ENCODE data around the gene CAPSL.

Gene CAPSL

GRCh38 chr5:35879649-35880048 is 58.8 kb downstream of the CAPSL start:
- Histone ChIP-seq H3K4me3 (ENCODE audit: low read length) (no peak overlapping the region), H3K79me2 (ENCODE audit: low read length) (no peaks in the 10 kb centered on the region), H3K27me3 (ENCODE audit: low read depth, low read length) (no peaks in the 10 kb centered on the region), H2AFZ (ENCODE audit: low read depth, low read length) (no peak overlapping the region), H3K9me3 (ENCODE audit: insufficient read depth, low read length) (peaks cover 11% of the 10 kb centered on the region; the same call in 1 of the 2 replicates), H4K20me1 (ENCODE audit: insufficient read depth, low read length) (no peaks in the 10 kb centered on the region), H3K4me1 (ENCODE audit: low read length) (peaks cover 4% of the 10 kb centered on the region; the same call in 1 of the 2 replicates), H3K4me2 (ENCODE audit: low read length) (no peak overlapping the region), H3K27ac (ENCODE audit: low read length) (no peak overlapping the region), H3K9ac (ENCODE audit: low read length) (no peak overlapping the region), H3K36me3 (replicated peaks; ENCODE audit: low read depth, low read length) (no peaks in the 10 kb centered on the region)
- no peak for TF ChIP-seq EZH2phosphoT487 (IDR thresholded peaks at IDR 0.05; ENCODE audit: low read depth)
- no peak for TF ChIP-seq CTCF (IDR thresholded peaks at IDR 0.05; ENCODE audit: low read depth, low read length)

- Histone ChIP-seq H2AFZ (ENCODE audit: low read depth, low read length) (no peak overlapping the region), H3K4me1 (ENCODE audit: low read length) (peaks cover 1% of the 10 kb centered on the region; the same call in 1 of the 2 replicates)
- no peak for TF ChIP-seq EZH2phosphoT487 (IDR thresholded peaks at IDR 0.05; ENCODE audit: low read depth)
- TF ChIP-seq CTCF (IDR thresholded peaks at IDR 0.05; ENCODE audit: low read depth, low read length) = no peak
Measured at GRCh38 chr5:35879096-35879495, 59.3 kb downstream of the CAPSL start.

GRCh38 chr5:35878079-35878478 is 60.3 kb downstream of the CAPSL start:
- Histone ChIP-seq H3K79me2 (ENCODE audit: low read length) (no peaks in the 10 kb centered on the region), H3K27me3 (ENCODE audit: low read depth, low read length) (no peaks in the 10 kb centered on the region), H3K4me3 (ENCODE audit: low read length) (no peak overlapping the region), H3K27ac (ENCODE audit: low read length) (no peak overlapping the region), H2AFZ (ENCODE audit: low read depth, low read length) (no peak overlapping the region), H3K4me2 (ENCODE audit: low read length) (no peak overlapping the region), H3K36me3 (replicated peaks; ENCODE audit: low read depth, low read length) (no peaks in the 10 kb centered on the region), H4K20me1 (ENCODE audit: insufficient read depth, low read length) (no peaks in the 10 kb centered on the region), H3K9ac (ENCODE audit: low read length) (no peak overlapping the region), H3K9me3 (ENCODE audit: insufficient read depth, low read length) (no peaks in the 10 kb centered on the region), H3K4me1 (ENCODE audit: low read length) (no peaks in the 10 kb centered on the region)
- no peak for TF ChIP-seq CTCF (IDR thresholded peaks at IDR 0.05; ENCODE audit: low read depth, low read length)
- TF ChIP-seq EZH2phosphoT487 (IDR thresholded peaks at IDR 0.05; ENCODE audit: low read depth) = no peak

More at GRCh38 chr5:35879096-35879495, 59.3 kb downstream of the CAPSL start:
- Histone ChIP-seq H3K79me2 (ENCODE audit: low read length) (no peaks in the 10 kb centered on the region), H3K27me3 (ENCODE audit: low read depth, low read length) (no peaks in the 10 kb centered on the region), H3K27ac (ENCODE audit: low read length) (no peak overlapping the region), H3K4me3 (ENCODE audit: low read length) (no peak overlapping the region), H3K4me2 (ENCODE audit: low read length) (no peak overlapping the region), H3K9me3 (ENCODE audit: insufficient read depth, low read length) (peaks cover 8% of the 10 kb centered on the region; the same call in 1 of the 2 replicates), H3K36me3 (replicated peaks; ENCODE audit: low read depth, low read length) (no peaks in the 10 kb centered on the region), H4K20me1 (ENCODE audit: insufficient read depth, low read length) (no peaks in the 10 kb centered on the region), H3K9ac (ENCODE audit: low read length) (no peak overlapping the region)

GRCh38 chr5:35877655-35878054 is 60.8 kb downstream of the CAPSL start:
- TF ChIP-seq EZH2phosphoT487 (IDR thresholded peaks at IDR 0.05; ENCODE audit: low read depth) (no peak), CTCF (IDR thresholded peaks at IDR 0.05; ENCODE audit: low read depth, low read length) (no peak)
- Histone ChIP-seq H3K9me3 (ENCODE audit: insufficient read depth, low read length) (no peaks in the 10 kb centered on the region), H2AFZ (ENCODE audit: low read depth, low read length) (no peak overlapping the region), H3K4me3 (ENCODE audit: low read length) (no peak overlapping the region), H3K36me3 (replicated peaks; ENCODE audit: low read depth, low read length) (no peaks in the 10 kb centered on the region), H3K27ac (ENCODE audit: low read length) (no peak overlapping the region), H3K4me1 (ENCODE audit: low read length) (no peaks in the 10 kb centered on the region), H3K27me3 (ENCODE audit: low read depth, low read length) (no peaks in the 10 kb centered on the region), H3K79me2 (ENCODE audit: low read length) (no peaks in the 10 kb centered on the region), H3K4me2 (ENCODE audit: low read length) (no peak overlapping the region), H3K9ac (ENCODE audit: low read length) (no peak overlapping the region), H4K20me1 (ENCODE audit: insufficient read depth, low read length) (no peaks in the 10 kb centered on the region)

Measured in OCI-LY3 (cell line).